ENCODE measurements around the gene TPRG1.

The TPRG1 gene

GRCh38 chr3:189171707-189172106 lies at the start of gene TPRG1:
TPRG1 (plus strand) TSS chr3:189171971; CDS start chr3:189207385, 35,414 bp downstream.
- H3K27ac Mint-ChIP-seq, result peak within 1 kb of the TSS; percentile 15
- H3K9me3 Mint-ChIP-seq, result no peaks in the 10 kb centered on the region
- H3K27me3 Mint-ChIP-seq, result no peaks in the 10 kb centered on the region
- no peak within 1 kb of the TSS for H3K4me3 Mint-ChIP-seq
- no peaks in the 10 kb centered on the region for H3K36me3 Mint-ChIP-seq (ENCODE audit: low read depth)
- H3K4me1 Mint-ChIP-seq (ENCODE audit: low read depth), result peaks cover 21% of the 10 kb centered on the region
- no peak for DNase-seq

GRCh38 chr3:189122110-189122509 lies 49.7 kb upstream of the TPRG1 start:
- Mint-ChIP-seq H3K27ac (peak overlapping the region; percentile 62), H3K36me3 (ENCODE audit: low read depth) (peaks cover 10% of the 10 kb centered on the region), H3K4me3 (peak overlapping the region; percentile 69), H3K4me1 (ENCODE audit: low read depth) (peaks cover 29% of the 10 kb centered on the region), H3K9me3 (peaks cover 21% of the 10 kb centered on the region), H3K27me3 (no peaks in the 10 kb centered on the region)
- no peak for DNase-seq

- Mint-ChIP-seq H3K27ac (no peak overlapping the region), H3K9me3 (peaks cover 21% of the 10 kb centered on the region), H3K4me1 (ENCODE audit: low read depth) (peaks cover 29% of the 10 kb centered on the region), H3K4me3 (peak overlapping the region; percentile 69), H3K27me3 (no peaks in the 10 kb centered on the region), H3K36me3 (ENCODE audit: low read depth) (peaks cover 10% of the 10 kb centered on the region)
- DNase-seq, result no peak
These were observed 49.1 kb upstream of the TPRG1 start for GRCh38 chr3:189122526-189123205.

- DNase-seq, result no peak
- peaks cover 10% of the 10 kb centered on the region for H3K36me3 Mint-ChIP-seq (ENCODE audit: low read depth)
- H3K9me3 Mint-ChIP-seq, result peaks cover 17% of the 10 kb centered on the region
These were observed 48.0 kb upstream of the TPRG1 start for GRCh38 chr3:189123595-189124387.

GRCh38 chr3:189132231-189132671 lies 39.5 kb upstream of the TPRG1 start:
- DNase-seq, result peak; percentile 71
- peaks cover 32% of the 10 kb centered on the region for H3K4me1 Mint-ChIP-seq (ENCODE audit: low read depth)
- peak overlapping the region; percentile 92 for H3K27ac Mint-ChIP-seq
- no peaks in the 10 kb centered on the region for H3K27me3 Mint-ChIP-seq
- peaks cover 9% of the 10 kb centered on the region for H3K9me3 Mint-ChIP-seq
- peaks cover 10% of the 10 kb centered on the region for H3K36me3 Mint-ChIP-seq (ENCODE audit: low read depth)
- peak overlapping the region; percentile 56 for H3K4me3 Mint-ChIP-seq

More at GRCh38 chr3:189123595-189124387, 48.0 kb upstream of the TPRG1 start:
- no peak overlapping the region for H3K27ac Mint-ChIP-seq
- no peaks in the 10 kb centered on the region for H3K27me3 Mint-ChIP-seq
- H3K4me3 Mint-ChIP-seq, result no peak overlapping the region
- H3K4me1 Mint-ChIP-seq (ENCODE audit: low read depth), result peaks cover 29% of the 10 kb centered on the region

- no peak for DNase-seq
- Mint-ChIP-seq H3K4me3 (no peak overlapping the region), H3K9me3 (peaks cover 9% of the 10 kb centered on the region), H3K27me3 (no peaks in the 10 kb centered on the region), H3K4me1 (ENCODE audit: low read depth) (peaks cover 35% of the 10 kb centered on the region), H3K27ac (peak overlapping the region; percentile 92), H3K36me3 (ENCODE audit: low read depth) (peaks cover 10% of the 10 kb centered on the region)
These were observed 38.9 kb upstream of the TPRG1 start for GRCh38 chr3:189132839-189133238.

GRCh38 chr3:189133768-189134167 lies 38.0 kb upstream of the TPRG1 start:
- no peak overlapping the region for H3K27ac Mint-ChIP-seq
- H3K27me3 Mint-ChIP-seq, result no peaks in the 10 kb centered on the region
- peaks cover 9% of the 10 kb centered on the region for H3K9me3 Mint-ChIP-seq
- no peak overlapping the region for H3K4me3 Mint-ChIP-seq
- H3K4me1 Mint-ChIP-seq (ENCODE audit: low read depth), result peaks cover 41% of the 10 kb centered on the region
- no peak for DNase-seq
- H3K36me3 Mint-ChIP-seq (ENCODE audit: low read depth), result peaks cover 10% of the 10 kb centered on the region

GRCh38 chr3:189137416-189137815 lies 34.4 kb upstream of the TPRG1 start:
- Mint-ChIP-seq H3K27ac (no peak overlapping the region), H3K4me3 (no peak overlapping the region), H3K27me3 (no peaks in the 10 kb centered on the region), H3K4me1 (ENCODE audit: low read depth) (peaks cover 34% of the 10 kb centered on the region), H3K36me3 (ENCODE audit: low read depth) (peaks cover 10% of the 10 kb centered on the region), H3K9me3 (peaks cover 9% of the 10 kb centered on the region)
- no peak for DNase-seq

- no peak for DNase-seq
- Mint-ChIP-seq H3K4me3 (no peak overlapping the region), H3K27me3 (no peaks in the 10 kb centered on the region), H3K9me3 (no peaks in the 10 kb centered on the region), H3K36me3 (ENCODE audit: low read depth) (no peaks in the 10 kb centered on the region), H3K4me1 (ENCODE audit: low read depth) (peaks cover 33% of the 10 kb centered on the region), H3K27ac (no peak overlapping the region)
These were observed 32.7 kb upstream of the TPRG1 start for GRCh38 chr3:189138901-189139610.

GRCh38 chr3:189139611-189139940 lies 32.2 kb upstream of the TPRG1 start:
- Mint-ChIP-seq H3K4me3 (no peak overlapping the region), H3K9me3 (no peaks in the 10 kb centered on the region), H3K27me3 (no peaks in the 10 kb centered on the region), H3K4me1 (ENCODE audit: low read depth) (peaks cover 37% of the 10 kb centered on the region), H3K27ac (no peak overlapping the region), H3K36me3 (ENCODE audit: low read depth) (no peaks in the 10 kb centered on the region)
- DNase-seq, result no peak

GRCh38 chr3:189142527-189142926 lies 29.2 kb upstream of the TPRG1 start:
- no peak for DNase-seq
- no peak overlapping the region for H3K27ac Mint-ChIP-seq

GRCh38 chr3:189143321-189143720 lies 28.4 kb upstream of the TPRG1 start:
- H3K36me3 Mint-ChIP-seq (ENCODE audit: low read depth), result no peaks in the 10 kb centered on the region
- H3K4me1 Mint-ChIP-seq (ENCODE audit: low read depth), result peaks cover 39% of the 10 kb centered on the region
- H3K9me3 Mint-ChIP-seq, result no peaks in the 10 kb centered on the region
- no peak overlapping the region for H3K4me3 Mint-ChIP-seq
- no peaks in the 10 kb centered on the region for H3K27me3 Mint-ChIP-seq
- H3K27ac Mint-ChIP-seq, result no peak overlapping the region
- no peak for DNase-seq

More at GRCh38 chr3:189142527-189142926, 29.2 kb upstream of the TPRG1 start:
- H3K4me1 Mint-ChIP-seq (ENCODE audit: low read depth), result peaks cover 39% of the 10 kb centered on the region
- no peak overlapping the region for H3K4me3 Mint-ChIP-seq
- H3K36me3 Mint-ChIP-seq (ENCODE audit: low read depth), result no peaks in the 10 kb centered on the region
- H3K9me3 Mint-ChIP-seq, result no peaks in the 10 kb centered on the region
- no peaks in the 10 kb centered on the region for H3K27me3 Mint-ChIP-seq

GRCh38 chr3:189143771-189144170 lies 28.0 kb upstream of the TPRG1 start:
- peaks cover 37% of the 10 kb centered on the region for H3K4me1 Mint-ChIP-seq (ENCODE audit: low read depth)
- no peaks in the 10 kb centered on the region for H3K27me3 Mint-ChIP-seq
- no peaks in the 10 kb centered on the region for H3K9me3 Mint-ChIP-seq
- H3K4me3 Mint-ChIP-seq, result no peak overlapping the region
- no peaks in the 10 kb centered on the region for H3K36me3 Mint-ChIP-seq (ENCODE audit: low read depth)
- H3K27ac Mint-ChIP-seq, result no peak overlapping the region
- DNase-seq, result no peak

GRCh38 chr3:189144645-189145044 lies 27.1 kb upstream of the TPRG1 start:
- no peak for DNase-seq
- H3K27me3 Mint-ChIP-seq, result no peaks in the 10 kb centered on the region
- H3K9me3 Mint-ChIP-seq, result no peaks in the 10 kb centered on the region
- H3K4me3 Mint-ChIP-seq, result no peak overlapping the region
- no peak overlapping the region for H3K27ac Mint-ChIP-seq
- H3K4me1 Mint-ChIP-seq (ENCODE audit: low read depth), result peaks cover 42% of the 10 kb centered on the region
- H3K36me3 Mint-ChIP-seq (ENCODE audit: low read depth), result no peaks in the 10 kb centered on the region

Data from activated T-cell treated with anti-CD3 and anti-CD28 coated beads, Interleukin-2, amount 50 U/mL, for 24 hours (primary cell).